Choroid plexus epithelial cell (primary cell): ENCODE measurements around the gene BRICD5.
"Not testable (repeated sequence)": the region's sequence is repeated elsewhere in the genome, so short reads cannot be mapped to it uniquely, and the experiment has no call there.

ENCODE experiments used
- DNase-seq: peaks from one replicate; pipeline ENCODE4 v3.0.0-alpha.2; 2010; ENCODE audit warnings: low read depth
- H3K4me3 ChIP-seq: 2 replicates; pipeline ENCODE4 v1.5.1; 2011; ENCODE audit warnings: low read depth, mild to moderate bottlenecking, control low read depth, low read length, moderate library complexity
- CTCF ChIP-seq: conservative IDR thresholded peaks from 2 replicates; pipeline ENCODE4 v1.5.1; 2011; ENCODE audit warnings: low read depth, mild to moderate bottlenecking, control low read depth, inconsistent platforms, low read length, moderate library complexity

BRICD5 gene

GRCh38 chr16:2204416-2205103, 6.1 kb downstream of the BRICD5 start:
- TF ChIP-seq CTCF = no peak
- DNase-seq = no peak
- H3K4me3 ChIP-seq = peak overlapping the region; percentile 79

DNA sequence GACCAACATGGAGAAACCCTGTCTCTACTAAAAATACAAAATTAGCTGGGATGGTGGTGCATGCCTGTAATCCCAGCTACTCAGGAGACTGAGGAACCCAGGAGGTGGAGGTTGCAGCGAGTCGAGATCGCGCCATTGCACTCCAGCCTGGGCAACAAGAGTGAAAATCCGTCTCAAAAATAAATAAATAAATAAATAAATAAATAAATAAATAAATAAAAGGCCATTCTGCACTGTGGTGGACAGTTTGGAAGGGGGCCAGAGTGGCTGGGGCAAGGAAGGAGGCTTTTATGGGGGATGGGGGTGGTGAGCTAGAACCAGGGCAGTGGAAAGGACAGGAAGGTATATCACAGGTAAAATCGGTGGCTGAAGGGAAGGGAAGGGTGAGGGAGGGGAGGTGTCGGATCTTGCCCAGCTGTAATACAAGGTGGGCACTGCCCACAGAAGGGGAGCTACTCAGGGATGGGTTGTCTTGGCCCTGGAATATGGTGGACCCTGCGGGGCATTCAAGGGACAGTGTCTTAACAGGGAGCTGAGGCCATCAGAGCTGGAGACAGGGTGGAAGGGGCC, 7.5 kb downstream of the BRICD5 start:
- not testable (repeated sequence) for DNase-seq, H3K4me3 ChIP-seq

GRCh38 chr16:2200313-2200712, 10.3 kb downstream of the BRICD5 start:
- no peak for DNase-seq
- TF ChIP-seq CTCF = no peak
- no peak overlapping the region for H3K4me3 ChIP-seq

GRCh38 chr16:2199621-2200139, 11.0 kb downstream of the BRICD5 start:
- no peak overlapping the region for H3K4me3 ChIP-seq
- no peak for DNase-seq
- no peak for TF ChIP-seq CTCF

DNA sequence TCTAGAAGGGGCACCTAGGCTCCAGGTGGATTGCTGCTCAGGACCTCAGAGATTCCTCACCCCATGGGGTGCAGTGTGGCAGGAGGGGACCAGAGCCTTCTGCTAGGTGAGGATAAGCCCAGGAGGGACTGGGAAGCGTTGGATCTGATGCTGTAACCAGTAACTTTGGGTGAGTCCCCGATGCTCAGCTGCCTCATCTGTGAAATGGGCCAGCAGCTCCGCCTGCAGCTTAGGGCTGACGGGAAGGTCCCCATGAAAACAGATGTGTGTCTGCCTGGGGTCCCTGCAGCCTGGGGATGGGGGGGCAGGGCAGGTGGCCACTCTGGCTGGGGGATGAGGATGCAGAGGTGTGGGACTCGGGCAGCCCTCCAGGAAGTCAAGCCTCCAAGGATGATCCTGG, 11.6 kb downstream of the BRICD5 start:
- DNase-seq = no peak
- no peak for TF ChIP-seq CTCF

DNA sequence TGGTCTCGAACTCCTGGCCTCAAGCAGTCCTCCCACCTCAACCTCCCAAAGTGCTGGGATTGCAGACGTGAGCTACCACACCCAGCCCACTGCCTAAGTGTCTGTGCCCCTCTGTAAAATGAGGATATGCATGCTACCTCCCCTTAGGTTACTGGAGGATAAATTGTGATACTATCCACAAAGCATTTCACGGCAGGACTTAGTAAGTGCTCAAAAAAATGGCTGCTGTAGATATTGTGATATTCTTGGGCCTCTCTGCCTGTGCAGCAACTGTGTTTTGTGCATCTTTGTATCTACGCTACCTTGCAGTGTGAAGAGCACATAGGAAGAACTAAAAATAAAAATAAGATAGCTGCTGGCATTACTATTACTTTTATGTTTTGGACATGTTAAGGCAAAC, 12.4 kb downstream of the BRICD5 start:
- TF ChIP-seq CTCF = no peak
- H3K4me3 ChIP-seq = no peak overlapping the region
- no peak for DNase-seq

More for the DNA sequence above, 11.6 kb downstream of the BRICD5 start:
- no peak overlapping the region for H3K4me3 ChIP-seq

DNA sequence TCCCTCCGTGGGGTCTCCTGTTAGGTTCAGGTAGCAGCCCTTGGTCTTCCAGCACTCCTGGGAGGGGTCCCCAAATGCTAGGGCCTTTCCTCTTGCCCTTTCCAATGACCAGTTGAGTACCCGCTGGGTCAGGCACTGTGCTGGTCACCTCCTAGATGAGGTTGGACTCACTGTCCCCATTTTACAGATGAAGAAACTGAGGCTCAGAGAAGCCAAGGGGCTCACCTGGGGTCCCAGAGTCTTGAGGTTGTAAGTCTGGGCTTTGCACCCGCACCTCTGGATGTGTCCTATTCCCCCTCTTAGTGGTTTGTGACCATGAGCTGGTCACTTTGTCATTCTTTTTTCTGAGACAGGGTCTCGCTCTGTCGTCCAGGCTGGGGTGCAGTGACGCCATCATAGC, 12.9 kb downstream of the BRICD5 start:
- DNase-seq = no peak
- TF ChIP-seq CTCF = no peak
- H3K4me3 ChIP-seq = no peak overlapping the region
